Naive thymus-derived CD4-positive, alpha-beta T cell (primary cell): Measurements from ENCODE around the gene NAA40. TPM values are rescaled to one million over a fixed set of nuclear protein-coding genes. Genes with fewer than 3 reads are reported as not detected.

ENCODE experiments used
- ATAC-seq: fragments of 150-1000 bp; cut with Tn5 transposase; 2 replicates; pipeline ENCODE4 v1.10.0; 2021; ENCODE audit warnings: mild to moderate bottlenecking, moderate library complexity
- CTCF ChIA-PET: fragments of 350-600 bp; sonication (Branson Sonifier 250); formaldehyde crosslinking; loops from one replicate; lab custom pipeline; 2021; ENCODE audit warnings: antibody characterized with exemption; lab: Charles Lee
- POLR2A ChIA-PET: fragments of 350-600 bp; sonication (Branson Sonifier 250); formaldehyde crosslinking; loops from one replicate; lab custom pipeline; 2021; ENCODE audit warnings: antibody characterized with exemption, inconsistent platforms; lab: Charles Lee
- DNase-seq, 9 donors: peaks; one replicate each; pipeline versions ENCODE4 v3.0.0 to v3.0.0-alpha.2; 2020 to 2022; ENCODE audit warnings: mixed read lengths in 1 of 9
- H3K27ac ChIP-seq: one replicate; pipeline ENCODE4 v1.7.0; 2013; ENCODE audit warnings: mild to moderate bottlenecking, low read depth, low read length, moderate library complexity
- H3K27me3 ChIP-seq, 2 donors: one replicate each; pipeline ENCODE4 v1.7.0; 2013; ENCODE audit warnings: low read length in 2 of 2, mild to moderate bottlenecking in 2 of 2, moderate library complexity in 2 of 2; ENCODE audit not compliant: control insufficient read depth in 2 of 2, insufficient read depth in 2 of 2
- H3K36me3 ChIP-seq, 3 experiments: 1 replicate in 2 of 3; 2 replicates in 1 of 3; pipeline ENCODE4 v1.7.0; 2013; ENCODE audit warnings: low read length in 3 of 3, mild to moderate bottlenecking in 3 of 3, moderate library complexity in 1 of 3; ENCODE audit not compliant: insufficient read depth in 3 of 3, control insufficient read depth in 2 of 3
- H3K4me1 ChIP-seq, 2 donors: one replicate each; pipeline ENCODE4 v1.7.0; 2013; ENCODE audit warnings: low read length in 2 of 2, mild to moderate bottlenecking in 2 of 2, moderate library complexity in 1 of 2; ENCODE audit not compliant: control insufficient read depth in 2 of 2, insufficient read depth in 2 of 2
- H3K4me3 ChIP-seq: 2 replicates; pipeline ENCODE4 v1.7.0; 2013; ENCODE audit warnings: mild to moderate bottlenecking, low read length
- H3K9me3 ChIP-seq, 3 experiments: 1 replicate in 2 of 3; 2 replicates in 1 of 3; pipeline ENCODE4 v1.7.0; 2013; ENCODE audit warnings: low read length in 3 of 3; ENCODE audit not compliant: control insufficient read depth in 2 of 3
- H3K27ac Mint-ChIP-seq, 9 donors: one replicate each; pipeline ENCODE4 v1.8.0; 2020 to 2022; ENCODE audit warnings: mixed read lengths in 9 of 9, mild to moderate bottlenecking in 8 of 9, moderate library complexity in 5 of 9, inconsistent platforms in 2 of 9
- H3K27me3 Mint-ChIP-seq, 5 donors: one replicate each; pipeline ENCODE4 v1.8.0; 2021 to 2022; ENCODE audit warnings: mixed read lengths in 5 of 5, mild to moderate bottlenecking in 1 of 5
- H3K36me3 Mint-ChIP-seq, 5 donors: one replicate each; pipeline ENCODE4 v1.8.0; 2020 to 2022; ENCODE audit warnings: mixed read lengths in 5 of 5, mild to moderate bottlenecking in 3 of 5, inconsistent platforms in 1 of 5
- H3K4me1 Mint-ChIP-seq, 7 donors: one replicate each; pipeline ENCODE4 v1.8.0; 2020 to 2022; ENCODE audit warnings: mixed read lengths in 7 of 7, mild to moderate bottlenecking in 3 of 7, inconsistent platforms in 1 of 7
- H3K4me3 Mint-ChIP-seq, 10 donors: one replicate each; pipeline ENCODE4 v1.8.0; 2020 to 2022; ENCODE audit warnings: mild to moderate bottlenecking in 10 of 10, mixed read lengths in 10 of 10, moderate library complexity in 6 of 10, inconsistent platforms in 2 of 10
- H3K9me3 Mint-ChIP-seq, 11 donors: one replicate each; pipeline ENCODE4 v1.8.0; 2020 to 2022; ENCODE audit warnings: mixed read lengths in 11 of 11, mild to moderate bottlenecking in 4 of 11, inconsistent platforms in 1 of 11, moderate library complexity in 1 of 11
- intact Hi-C, 2 donors: fragments of 100-400 bp; cut with micrococcal nuclease; formaldehyde crosslinking; loops; one replicate each; pipeline ENCODE4 v1.15.1; 2023
- polyA plus RNA-seq, 2 donors: library from polyadenylated mRNA; unstranded; fragments of 300-500 nt; fragmentation: Illumina TruSeq; gene quantifications; one replicate each; pipeline ENCODE4 v1.2.3, GENCODE V29; 2021
- total RNA-seq, 6 experiments: library from RNA in 5 of 6; stranded (reverse) in 5 of 6; gene quantifications; 1 replicate in 5 of 6; 2 replicates in 1 of 6; pipeline ENCODE4 v1.2.3 and lab custom pipeline; 2021 to 2026

The NAA40 gene
- total and polyA plus RNA-seq, 7 experiments from 2014 or later = 5.1 to 39.8 (median 24.4) TPM

- intact Hi-C loops = no loop called here
- Mint-ChIP-seq H3K36me3 (peaks cover 18 to 52% (median 25%) of the 10 kb centered on the region in 5 donors), H3K27me3 (no peaks in the 10 kb centered on the region), H3K27ac (peak overlapping the region in 7 of 9 donors; percentile 19 to 87 (median 69)), H3K4me1 (peaks cover 23 to 52% (median 44%) of the 10 kb centered on the region in 7 donors), H3K9me3 (no peaks in the 10 kb centered on the region), H3K4me3 (peak overlapping the region in 1 of 10 donors; percentile 16)
- Histone ChIP-seq H3K27ac (no peak overlapping the region), H3K36me3 (peaks cover 37 to 64% (median 49%) of the 10 kb centered on the region in 3 experiments), H3K4me1 (peaks cover 20% of the 10 kb centered on the region in 2 donors), H3K9me3 (no peaks in the 10 kb centered on the region), H3K27me3 (no peaks in the 10 kb centered on the region), H3K4me3 (no peak overlapping the region)
- no peak for DNase-seq
- CTCF ChIA-PET = interaction anchor here (0.6 to 0.7 kb wide), 2 partner anchors 11 to 19 kb away, joined by 3 to 5 read pairs; no protein-coding TSS in a partner anchor
- POLR2A ChIA-PET = interaction anchor here (0.7 kb wide), 1 partner anchor 48 kb away, joined by 3 read pairs; no protein-coding TSS in a partner anchor
- no peak for ATAC-seq
These were observed 42.7 kb upstream of the NAA40 start for GRCh38 chr11:63896071-63896470.

DNA sequence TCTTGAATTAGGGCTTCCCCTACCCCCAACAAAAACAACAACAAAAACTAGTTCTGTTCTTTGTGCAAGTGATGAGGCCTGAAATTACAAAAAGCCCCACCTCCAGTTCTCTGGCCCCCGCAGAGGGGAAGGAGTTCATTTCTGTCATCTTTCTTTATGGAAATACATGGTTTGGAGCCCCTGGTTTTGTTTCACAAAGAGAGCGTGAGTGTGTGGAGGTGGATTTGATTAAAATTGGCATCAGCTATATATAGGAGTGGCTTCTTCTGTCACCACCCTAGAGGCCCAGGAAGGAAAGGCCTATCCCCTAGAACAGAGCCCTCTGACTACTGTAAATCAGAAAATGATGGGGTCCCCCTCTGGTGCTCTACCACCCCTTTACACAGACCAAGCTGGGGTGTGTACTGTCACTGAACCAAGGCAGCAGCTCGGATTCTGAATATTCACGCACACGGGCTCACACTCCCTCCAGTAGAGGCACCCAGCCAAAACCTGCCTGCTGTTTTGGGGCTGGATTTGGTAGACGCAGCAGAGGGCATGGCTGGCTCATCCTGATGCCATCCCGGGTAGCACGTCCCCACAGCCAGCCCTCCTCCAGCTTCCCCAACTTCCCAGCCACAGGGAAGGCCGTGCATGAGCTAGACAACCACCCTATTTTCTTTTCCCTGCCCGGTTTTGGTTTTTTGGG is 41.2 kb upstream of the NAA40 start:
- Histone ChIP-seq H3K4me3 (no peak overlapping the region), H3K36me3 (peaks cover 45 to 79% (median 62%) of the 10 kb centered on the region in 3 experiments), H3K4me1 (peaks cover 5 to 8% of the 10 kb centered on the region in 2 donors), H3K27me3 (no peaks in the 10 kb centered on the region), H3K9me3 (no peaks in the 10 kb centered on the region), H3K27ac (no peak overlapping the region)
- CTCF ChIA-PET = interaction anchor here (0.9 to 4.6 kb wide), 2 partner anchors 14 to 60 kb away, joined by 3 to 25 read pairs; no protein-coding TSS in a partner anchor
- POLR2A ChIA-PET = interaction anchor here (0.8 to 1.6 kb wide), 4 partner anchors 8 to 61 kb away, joined by 3 to 14 read pairs (median 4); no protein-coding TSS in a partner anchor
- intact Hi-C loops = no loop called here
- peaks cover 9 to 43% (median 31%) of the 10 kb centered on the region in 7 donors for H3K4me1 Mint-ChIP-seq
- H3K36me3 Mint-ChIP-seq = peaks cover 22 to 66% (median 34%) of the 10 kb centered on the region in 5 donors
- no peaks in the 10 kb centered on the region for H3K9me3 Mint-ChIP-seq
- no peak for ATAC-seq
- H3K27me3 Mint-ChIP-seq = no peaks in the 10 kb centered on the region
- DNase-seq = no peak
- H3K4me3 Mint-ChIP-seq = no peak overlapping the region
- peak overlapping the region in 3 of 9 donors; percentile 12 to 47 (median 25) for H3K27ac Mint-ChIP-seq

DNA sequence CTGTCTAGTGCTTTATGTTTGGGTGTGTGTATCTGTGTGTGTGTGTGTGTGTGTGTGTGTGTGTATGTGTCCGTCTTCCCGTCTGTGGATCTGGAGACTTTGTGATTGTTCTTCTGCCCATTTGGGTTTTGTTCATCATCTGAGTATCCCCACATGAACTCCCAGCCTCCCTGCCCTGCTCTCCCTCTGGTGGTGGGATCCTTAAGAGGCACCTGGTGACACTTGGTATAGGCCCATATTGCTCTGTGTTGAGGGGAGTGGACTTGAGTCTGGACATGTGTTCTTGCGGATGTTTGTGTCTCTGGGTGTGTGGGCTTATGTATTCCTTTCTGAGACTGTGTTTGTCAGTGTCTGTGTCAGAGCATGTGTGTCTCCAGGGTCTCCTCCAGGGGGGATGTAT is 37.1 kb upstream of the NAA40 start:
- ATAC-seq = no peak
- ChIA-PET CTCF (interaction anchor here (1.2 to 4.6 kb wide), 2 partner anchors 59 to 64 kb away, joined by 3 to 25 read pairs; no protein-coding TSS in a partner anchor), POLR2A (interaction anchor here (1.4 kb wide), 1 partner anchor 62 kb away, joined by 4 read pairs; no protein-coding TSS in a partner anchor)
- no peaks in the 10 kb centered on the region for H3K9me3 ChIP-seq
- peaks cover 20 to 74% (median 33%) of the 10 kb centered on the region in 5 donors for H3K36me3 Mint-ChIP-seq
- peaks cover 0 to under 1% of the 10 kb centered on the region in 2 donors for H3K4me1 ChIP-seq
- peak overlapping the region in 2 of 9 donors; percentile 31 to 51 for H3K27ac Mint-ChIP-seq
- peaks cover under 1 to 16% (median 10%) of the 10 kb centered on the region in 7 donors for H3K4me1 Mint-ChIP-seq
- no peak for DNase-seq
- no peak overlapping the region for H3K4me3 Mint-ChIP-seq
- intact Hi-C loops = no loop called here
- no peak overlapping the region for H3K4me3 ChIP-seq
- H3K27ac ChIP-seq = no peak overlapping the region
- H3K36me3 ChIP-seq = peaks cover 54 to 94% (median 75%) of the 10 kb centered on the region in 3 experiments
- H3K27me3 ChIP-seq = no peaks in the 10 kb centered on the region
- H3K27me3 Mint-ChIP-seq = no peaks in the 10 kb centered on the region
- peaks cover 0 to 2% (median 0%) of the 10 kb centered on the region in 11 donors for H3K9me3 Mint-ChIP-seq

DNA sequence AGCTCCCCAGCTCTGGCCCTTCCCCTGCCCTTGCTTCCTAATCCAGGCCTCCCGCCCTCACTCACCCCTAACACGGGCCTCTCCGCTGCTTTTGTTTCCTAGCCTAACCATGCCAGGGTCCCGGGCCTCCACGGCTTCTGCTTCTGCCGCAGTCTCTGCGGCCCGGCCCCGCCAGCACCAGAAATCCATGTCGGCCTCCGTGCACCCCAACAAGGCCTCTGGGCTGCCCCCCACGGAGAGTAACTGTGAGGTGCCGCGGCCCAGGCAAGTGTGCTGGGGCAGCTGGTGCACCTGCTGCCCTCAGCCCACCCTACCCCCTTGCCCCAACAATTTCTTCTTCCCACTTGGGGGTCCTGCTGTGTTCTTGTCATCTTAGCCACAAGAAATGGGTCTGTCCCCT is 34.9 kb upstream of the NAA40 start:
- H3K27me3 Mint-ChIP-seq = no peaks in the 10 kb centered on the region
- H3K4me3 ChIP-seq = no peak overlapping the region
- peaks cover 17 to 59% (median 27%) of the 10 kb centered on the region in 5 donors for H3K36me3 Mint-ChIP-seq
- ChIA-PET CTCF (interaction anchor here (0.6 kb wide), 1 partner anchor 66 kb away, joined by 3 read pairs; no protein-coding TSS in a partner anchor), POLR2A (no interaction called here)
- H3K4me1 ChIP-seq = no peaks in the 10 kb centered on the region
- H3K4me1 Mint-ChIP-seq = peaks cover 0 to 12% (median 7%) of the 10 kb centered on the region in 7 donors
- H3K36me3 ChIP-seq = peaks cover 59 to 94% (median 62%) of the 10 kb centered on the region in 3 experiments
- DNase-seq (no peak), ATAC-seq (no peak)
- peaks cover 0 to 2% (median 0%) of the 10 kb centered on the region in 11 donors for H3K9me3 Mint-ChIP-seq
- H3K27me3 ChIP-seq = no peaks in the 10 kb centered on the region
- no peaks in the 10 kb centered on the region for H3K9me3 ChIP-seq
- intact Hi-C loops = no loop called here
- H3K4me3 Mint-ChIP-seq = no peak overlapping the region
- H3K27ac Mint-ChIP-seq = peak overlapping the region in 1 of 9 donors; percentile 19
- no peak overlapping the region for H3K27ac ChIP-seq

DNA sequence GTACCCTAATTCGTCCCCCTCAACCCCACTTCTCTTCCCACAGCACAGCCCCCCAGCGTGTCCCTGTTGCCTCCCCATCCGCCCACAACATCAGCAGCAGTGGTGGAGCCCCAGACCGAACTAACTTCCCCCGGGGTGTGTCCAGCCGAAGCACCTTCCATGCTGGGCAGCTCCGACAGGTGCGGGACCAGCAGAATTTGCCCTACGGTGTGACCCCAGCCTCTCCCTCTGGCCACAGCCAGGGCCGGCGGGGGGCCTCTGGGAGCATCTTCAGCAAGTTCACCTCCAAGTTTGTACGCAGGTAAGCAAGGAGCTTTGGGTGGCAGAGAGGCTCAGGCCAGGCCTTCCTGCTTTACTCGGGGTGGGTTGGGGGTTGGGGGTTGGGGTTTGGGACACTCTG is 34.1 kb upstream of the NAA40 start:
- Mint-ChIP-seq H3K27ac (no peak overlapping the region), H3K4me1 (peaks cover 0 to 12% (median 7%) of the 10 kb centered on the region in 7 donors), H3K36me3 (peaks cover 13 to 55% (median 25%) of the 10 kb centered on the region in 5 donors), H3K4me3 (no peak overlapping the region), H3K27me3 (no peaks in the 10 kb centered on the region), H3K9me3 (peaks cover 0 to 2% (median 0%) of the 10 kb centered on the region in 11 donors)
- H3K27ac ChIP-seq = no peak overlapping the region
- no peak for DNase-seq
- intact Hi-C loops = loop anchor here in 1 of 2 donors (5.0 kb wide), 1 partner anchor 243 kb away; no protein-coding TSS in a partner anchor
- ChIA-PET CTCF (interaction anchor here (3.5 kb wide), 1 partner anchor 67 kb away, joined by 35 read pairs; the partner anchor contains the start of gene MARK2), POLR2A (no interaction called here)
- no peaks in the 10 kb centered on the region for H3K4me1 ChIP-seq
- no peak overlapping the region for H3K4me3 ChIP-seq
- H3K27me3 ChIP-seq = no peaks in the 10 kb centered on the region
- H3K9me3 ChIP-seq = no peaks in the 10 kb centered on the region
- no peak for ATAC-seq
- peaks cover 51 to 94% (median 53%) of the 10 kb centered on the region in 3 experiments for H3K36me3 ChIP-seq

DNA sequence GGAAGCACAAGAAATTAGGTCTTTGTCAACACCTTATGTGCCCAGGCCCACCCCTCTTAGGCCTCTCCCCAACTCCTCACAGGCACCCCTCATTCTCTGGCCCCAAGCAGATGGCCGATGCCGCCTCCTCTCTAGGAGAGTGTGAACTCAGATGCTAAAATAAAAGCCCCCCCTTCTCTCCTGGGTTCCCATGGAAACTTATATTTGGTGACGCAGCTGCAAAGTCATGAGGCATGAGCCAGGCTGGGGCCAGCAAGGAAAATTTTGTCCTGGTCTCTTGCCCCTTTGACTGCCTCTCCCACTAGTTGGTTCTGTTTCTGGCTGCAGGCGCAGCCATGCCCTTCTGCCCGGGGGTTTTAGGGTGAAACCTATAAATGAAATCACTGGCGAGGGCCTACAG is 33.6 kb upstream of the NAA40 start:
- H3K9me3 Mint-ChIP-seq = peaks cover 0 to 2% (median 0%) of the 10 kb centered on the region in 11 donors
- H3K4me1 Mint-ChIP-seq = peaks cover 0 to 12% (median 7%) of the 10 kb centered on the region in 7 donors
- no peaks in the 10 kb centered on the region for H3K27me3 ChIP-seq
- no peaks in the 10 kb centered on the region for H3K27me3 Mint-ChIP-seq
- H3K36me3 ChIP-seq = peaks cover 48 to 94% (median 49%) of the 10 kb centered on the region in 3 experiments
- H3K4me3 Mint-ChIP-seq = no peak overlapping the region
- no peaks in the 10 kb centered on the region for H3K4me1 ChIP-seq
- no peak overlapping the region for H3K4me3 ChIP-seq
- no peaks in the 10 kb centered on the region for H3K9me3 ChIP-seq
- no peak overlapping the region for H3K27ac ChIP-seq
- no peak for DNase-seq
- no peak for ATAC-seq
- H3K36me3 Mint-ChIP-seq = peaks cover 13 to 54% (median 25%) of the 10 kb centered on the region in 5 donors
- CTCF ChIA-PET = interaction anchor here (3.5 kb wide), 1 partner anchor 68 kb away, joined by 35 read pairs; the partner anchor contains the start of gene MARK2
- POLR2A ChIA-PET = no interaction called here
- intact Hi-C loops = loop anchor here in 1 of 2 donors (5.0 kb wide), 1 partner anchor 242 kb away; no protein-coding TSS in a partner anchor
- peak overlapping the region in 2 of 9 donors; percentile 41 to 54 for H3K27ac Mint-ChIP-seq
